Activated CD8-positive, alpha-beta memory T cell treated with anti-CD3 and anti-CD28 coated beads, Interleukin-2, amount 50 U/mL, for 24 hours (primary cell): ENCODE data around the gene SPDYE17.
"Not testable (repeated sequence)": the region's sequence is repeated elsewhere in the genome, so short reads cannot be mapped to it uniquely, and the experiment has no call there.

Source experiments
- DNase-seq: peaks from one replicate; pipeline ENCODE4 v3.0.0-alpha.2; 2020; ENCODE audit errors: extremely low read depth

SPDYE17 gene

GRCh38 chr7:76972391-76972790 lies 59.8 kb downstream of the SPDYE17 start:
- not testable (repeated sequence) for DNase-seq
